HG02884 (cell line): ENCODE measurements around the gene LGALS4.
"Not testable (repeated sequence)": the region's sequence is repeated elsewhere in the genome, so short reads cannot be mapped to it uniquely, and the experiment has no call there.

Experiments used
- ATAC-seq: cut with Tn5 transposase; IDR thresholded peaks from one replicate; pipeline ENCODE4 v1.9.1; 2021; ENCODE audit warnings: mild to moderate bottlenecking, moderate library complexity; ENCODE audit not compliant: unreplicated experiment

The LGALS4 gene

DNA sequence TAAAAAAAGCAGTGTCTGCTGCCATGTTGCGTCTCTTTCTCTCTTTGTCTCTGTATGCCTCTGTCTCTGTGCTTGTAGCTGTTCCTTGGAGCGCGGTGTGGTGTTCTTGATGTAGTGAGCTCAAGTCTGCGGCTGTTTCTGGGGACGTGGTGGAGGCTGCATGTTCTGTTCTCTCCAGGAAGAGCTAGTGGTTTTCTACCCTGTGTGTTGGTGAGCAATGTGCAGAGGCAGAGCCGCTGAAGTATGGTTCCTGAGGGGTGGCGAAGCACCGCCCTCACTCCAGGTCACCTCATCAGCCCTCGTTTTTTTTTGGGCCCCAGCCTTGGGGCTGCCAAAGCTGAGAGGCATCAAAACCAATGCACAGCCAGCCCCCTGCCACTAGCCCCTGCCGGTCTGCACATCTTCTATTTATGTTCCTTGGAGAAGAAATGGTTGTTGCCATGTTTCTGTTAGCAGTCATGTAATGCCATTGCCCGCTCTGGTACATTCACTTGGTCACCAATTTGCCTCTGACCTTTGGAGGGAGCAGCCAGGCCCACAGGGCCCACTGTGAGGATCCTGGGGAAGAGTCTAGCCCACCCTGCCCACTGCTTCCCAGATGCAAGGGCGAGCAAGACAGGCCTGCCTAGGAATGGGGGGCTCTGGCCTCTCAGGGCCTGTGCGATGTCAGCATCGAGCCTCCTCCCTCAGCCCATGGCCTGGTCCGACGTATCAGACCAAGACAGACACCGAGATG is 29.9 kb upstream of the LGALS4 start:
- ATAC-seq, result no peak

DNA sequence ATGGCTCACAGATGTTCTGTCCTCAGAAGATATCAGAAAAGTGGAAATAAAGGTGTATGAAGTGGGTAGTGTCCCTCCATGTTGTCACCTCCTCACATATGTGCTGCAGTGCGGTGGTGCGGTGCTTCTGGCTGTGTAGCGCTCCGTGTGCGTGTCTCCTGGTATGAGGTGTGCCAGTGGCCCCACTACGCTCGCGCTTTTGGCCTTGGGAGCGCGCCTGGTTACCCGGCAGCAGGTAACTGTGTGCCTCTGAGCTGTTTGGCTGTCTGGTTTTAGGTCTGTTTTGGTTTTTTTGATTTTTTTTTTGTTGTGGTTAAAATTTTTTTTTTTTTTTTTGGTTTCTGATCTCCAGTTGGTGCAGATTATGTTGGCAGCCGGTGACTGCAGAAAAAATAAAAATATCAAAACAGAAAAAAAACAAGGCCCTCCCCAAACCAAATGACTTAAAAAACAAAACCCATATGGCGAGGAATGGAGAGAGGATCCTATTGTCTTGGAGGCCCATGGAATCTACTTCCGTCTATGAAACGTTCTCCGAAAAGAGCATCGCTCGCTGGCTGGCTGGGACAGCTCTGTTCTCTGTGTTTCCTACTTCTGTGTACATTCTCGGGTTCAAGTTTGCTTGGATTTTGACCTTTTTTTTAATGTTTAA is 29.2 kb upstream of the LGALS4 start:
- no peak for ATAC-seq

DNA sequence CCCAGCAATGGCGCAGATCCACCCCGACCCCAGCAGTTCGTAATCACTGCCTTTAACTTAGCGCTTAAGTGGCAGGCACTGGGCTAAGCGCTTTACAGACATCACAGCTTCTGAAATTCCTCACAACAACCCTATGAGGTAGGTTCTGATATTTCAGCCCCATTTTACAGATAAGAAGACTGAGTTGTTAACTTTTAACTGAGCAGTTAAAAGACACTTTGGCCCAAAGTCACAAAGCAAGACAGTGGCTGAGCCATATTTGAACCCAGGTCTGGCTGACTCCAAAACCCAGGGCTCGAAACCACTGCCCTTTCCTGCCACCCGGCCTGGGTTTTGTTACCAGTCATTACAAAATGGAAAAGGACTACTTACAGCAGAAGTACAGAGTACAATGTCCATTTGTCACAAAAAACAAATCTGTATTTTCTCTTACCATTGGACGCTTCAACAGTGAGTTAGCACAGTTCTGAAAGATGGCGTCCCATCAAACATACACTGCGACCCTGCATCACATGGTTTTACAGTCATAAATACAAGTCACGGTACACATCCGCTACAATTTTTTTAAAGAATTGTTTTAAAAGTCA is 28.5 kb upstream of the LGALS4 start:
- no peak for ATAC-seq

DNA sequence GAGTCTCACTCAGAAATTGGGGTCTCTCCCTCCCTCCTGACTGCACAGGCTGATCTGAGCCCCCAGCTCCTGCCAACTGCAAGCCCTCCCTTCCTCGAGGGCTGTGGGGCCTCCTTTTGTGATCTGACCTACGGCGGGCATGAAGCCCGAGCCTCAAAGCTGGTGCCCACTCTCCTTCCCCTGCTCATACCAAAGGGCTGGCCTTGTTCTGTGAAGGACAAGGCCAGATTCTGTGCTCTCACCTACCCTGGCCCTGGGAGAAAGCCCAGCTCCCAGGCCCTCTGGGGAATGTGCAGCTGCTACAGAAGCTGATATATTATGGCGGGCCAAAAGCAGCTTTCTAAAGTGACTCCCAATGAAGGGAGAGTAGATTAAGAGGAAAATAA is 27.8 kb upstream of the LGALS4 start:
- no peak for ATAC-seq

DNA sequence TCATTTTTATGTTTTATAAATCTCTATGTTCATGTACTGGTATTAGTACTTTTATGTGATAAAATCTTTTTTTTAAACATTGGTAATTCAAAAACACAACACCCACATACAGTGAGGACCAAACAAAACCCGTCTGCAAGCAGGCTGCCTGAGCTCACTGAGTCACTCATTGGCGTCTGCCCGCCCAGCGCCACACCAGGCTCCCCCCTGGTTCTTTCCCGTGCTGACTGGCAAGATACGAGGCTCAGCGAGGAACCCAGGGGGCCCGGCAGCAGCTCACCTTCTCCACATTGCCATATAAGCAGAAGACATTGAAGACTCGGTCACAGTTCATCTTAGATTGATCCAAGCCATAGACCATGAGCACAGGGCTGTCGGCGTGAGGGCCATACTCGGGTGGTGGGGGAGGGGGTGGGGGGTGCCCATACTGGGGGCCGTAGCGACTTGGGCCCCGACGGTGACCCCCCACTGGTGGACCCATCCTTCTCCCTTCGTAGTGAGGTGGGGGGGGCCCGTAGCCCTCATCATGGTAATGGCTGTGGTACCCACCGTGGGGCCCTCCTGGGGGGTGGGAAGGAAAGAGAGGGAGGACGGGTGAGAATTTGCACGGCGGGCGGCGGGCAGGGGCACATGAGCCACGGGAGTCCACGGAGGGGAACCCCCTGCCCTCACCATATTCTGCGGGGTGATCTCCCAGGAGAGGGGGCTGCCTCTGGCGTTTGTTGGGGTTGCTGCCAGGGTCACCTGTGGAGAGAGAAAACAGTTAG is 27.3 kb upstream of the LGALS4 start:
- ATAC-seq, result no peak

DNA sequence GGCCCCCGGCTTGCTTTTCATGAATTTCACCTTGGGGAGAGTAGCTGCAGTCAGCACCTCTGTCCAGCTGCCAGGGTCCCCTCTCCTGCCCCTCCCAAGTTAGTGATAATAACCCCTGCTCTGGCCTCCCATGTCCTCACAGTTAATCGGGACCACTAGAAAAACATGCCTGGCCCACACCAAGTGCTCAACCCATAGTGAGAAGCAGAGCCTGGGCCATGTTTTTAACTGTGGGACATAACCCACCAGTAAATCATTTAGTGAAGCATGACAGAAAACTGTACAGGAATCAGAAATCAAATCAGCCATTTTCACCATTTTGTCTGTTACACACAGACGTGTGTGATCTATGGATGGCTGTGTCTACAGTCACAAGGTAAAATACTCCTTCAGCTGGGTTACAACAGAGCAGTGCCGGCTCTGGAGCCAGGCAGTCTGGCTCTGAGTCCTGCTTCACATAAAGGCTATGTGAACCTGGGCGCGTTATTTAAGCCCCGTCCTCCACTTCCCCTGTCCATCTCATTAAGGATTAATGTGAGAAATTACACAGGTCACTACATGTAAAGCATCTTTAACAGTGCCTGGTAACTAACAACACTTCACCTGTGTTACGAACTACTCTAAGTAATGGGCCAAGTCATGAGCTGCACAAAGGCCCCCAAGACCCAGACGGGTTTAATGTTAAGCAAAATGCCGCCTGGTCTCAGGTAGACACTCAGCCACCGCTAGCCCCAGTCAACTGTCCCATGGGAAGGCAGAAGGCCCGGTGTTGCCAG is 26.4 kb upstream of the LGALS4 start:
- ATAC-seq, result no peak

DNA sequence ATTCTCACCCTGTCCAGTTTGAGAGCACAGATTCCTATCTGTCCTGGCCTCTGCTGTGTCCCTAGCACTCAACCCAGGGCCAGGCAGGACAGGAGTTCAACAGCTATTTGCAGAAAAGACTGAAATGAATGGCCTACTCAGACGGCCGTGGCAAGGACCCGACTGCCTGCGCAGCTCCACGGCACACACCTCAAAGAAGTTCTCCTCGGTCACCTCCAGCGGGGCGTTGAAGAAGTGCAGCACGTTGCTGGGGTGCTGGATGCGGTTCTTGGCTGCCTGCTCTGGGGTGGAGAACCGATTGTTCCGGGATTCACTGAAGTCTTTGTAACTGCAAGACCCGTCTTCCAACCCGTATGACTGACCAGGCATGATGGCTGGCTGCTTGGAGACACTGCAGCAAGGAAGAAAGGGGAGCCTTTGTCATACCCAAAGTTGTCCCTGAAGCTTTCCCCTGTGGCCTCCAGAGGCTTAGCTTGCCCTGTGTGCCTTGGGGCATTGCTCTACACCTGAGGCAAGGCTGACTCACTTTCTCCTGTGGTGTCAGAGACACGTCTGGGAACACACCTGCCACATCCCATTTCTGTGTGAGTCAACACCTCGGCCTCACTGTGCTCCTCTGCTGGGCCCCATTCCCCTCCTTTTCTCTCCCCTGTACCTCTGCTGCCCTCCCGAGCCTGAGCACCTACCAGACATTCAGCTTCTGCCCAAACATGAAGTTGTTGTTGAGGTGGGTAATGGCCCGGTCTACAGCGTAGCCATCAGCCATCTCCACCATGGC is 25.7 kb upstream of the LGALS4 start:
- no peak for ATAC-seq

DNA sequence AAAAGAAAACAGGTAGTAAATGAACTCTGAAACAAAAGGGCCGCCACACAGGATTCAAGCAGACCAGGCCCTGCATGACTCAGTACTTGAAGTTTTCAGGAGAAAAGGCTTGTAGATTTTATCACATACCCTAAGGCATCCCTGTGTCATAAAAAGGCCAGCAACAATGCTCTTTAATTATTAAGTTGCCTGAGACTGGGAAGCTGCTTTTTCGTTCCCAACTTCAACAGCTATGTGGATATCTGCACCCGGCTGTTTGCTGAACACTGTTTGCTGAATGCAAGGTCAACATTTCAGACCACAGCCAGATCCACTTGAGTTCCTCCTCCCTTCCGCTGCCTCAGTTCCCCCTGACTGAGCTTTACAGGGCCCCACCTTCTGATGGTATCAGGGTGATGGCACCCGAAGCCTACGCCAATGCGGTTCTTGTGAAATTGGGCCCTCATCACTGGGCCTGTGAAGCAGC is 24.9 kb upstream of the LGALS4 start:
- no peak for ATAC-seq

DNA sequence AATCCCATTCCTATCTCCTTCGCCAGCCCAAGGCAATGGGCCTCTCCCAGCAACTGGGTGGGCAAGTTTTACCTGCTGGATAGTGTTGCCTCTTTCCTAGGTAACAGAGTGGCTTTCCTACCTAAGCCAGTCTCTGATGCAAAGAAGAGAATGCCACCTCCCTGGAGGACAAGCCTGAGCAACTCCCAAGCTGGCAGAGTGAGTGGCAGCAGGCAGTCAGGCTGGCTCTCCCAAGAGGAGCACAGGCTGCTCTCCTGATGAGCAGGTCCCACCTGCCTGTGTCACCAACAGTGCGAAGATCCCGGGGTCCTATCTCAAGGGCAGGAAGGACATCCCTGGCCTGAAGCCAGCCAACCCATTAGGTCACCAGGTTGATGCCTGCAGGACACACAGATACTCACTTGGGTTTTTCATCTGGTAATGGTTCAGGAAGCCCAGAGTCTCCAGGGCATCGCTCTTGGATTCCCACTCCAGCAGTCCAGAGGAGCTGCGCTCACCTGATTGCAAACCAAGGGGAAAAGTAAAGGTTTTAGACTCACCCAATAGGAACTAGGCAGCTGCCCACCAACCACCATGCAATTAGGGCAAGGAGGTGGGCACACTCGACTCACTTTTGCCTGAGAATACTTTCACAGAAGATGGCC is 24.4 kb upstream of the LGALS4 start:
- no peak for ATAC-seq

DNA sequence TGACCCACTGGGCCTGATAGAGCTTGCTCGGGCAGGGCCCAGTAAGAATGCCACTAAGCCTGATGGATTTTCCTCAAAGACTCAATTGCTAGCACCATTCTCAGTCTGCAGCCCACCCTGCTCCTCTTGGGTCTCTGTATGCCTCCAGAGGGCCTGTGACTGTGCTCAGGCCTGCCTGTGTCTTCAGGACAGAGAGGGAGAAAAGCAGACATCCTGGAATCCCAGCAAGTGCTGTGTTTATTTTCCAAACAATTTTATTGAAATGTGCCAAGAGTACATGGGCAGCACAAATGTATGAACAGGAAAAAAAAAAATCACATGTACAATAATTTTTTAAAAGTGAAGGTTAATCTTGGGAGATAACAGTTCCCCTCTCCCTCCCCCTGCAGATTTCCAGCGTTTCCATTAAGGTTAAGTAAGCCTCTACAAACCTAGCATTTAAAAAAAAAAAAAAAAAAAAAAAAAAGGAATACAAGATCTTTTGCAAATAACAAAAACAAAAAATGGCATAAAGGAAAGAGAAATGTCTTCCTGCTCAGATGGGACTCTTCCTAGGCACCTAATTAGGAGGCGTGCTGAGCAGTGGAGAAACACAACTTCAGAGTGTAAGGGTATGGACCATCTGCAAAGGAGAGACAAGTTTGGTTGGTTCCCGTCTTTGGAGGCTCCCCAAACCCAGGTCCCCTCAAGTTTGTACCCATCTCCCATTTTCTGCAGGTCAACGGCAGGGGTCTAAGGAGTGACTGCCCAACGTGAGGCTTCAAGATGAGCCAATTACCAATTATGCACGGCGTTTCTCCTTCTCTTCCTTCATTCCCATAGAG is 23.6 kb upstream of the LGALS4 start:
- no peak for ATAC-seq

DNA sequence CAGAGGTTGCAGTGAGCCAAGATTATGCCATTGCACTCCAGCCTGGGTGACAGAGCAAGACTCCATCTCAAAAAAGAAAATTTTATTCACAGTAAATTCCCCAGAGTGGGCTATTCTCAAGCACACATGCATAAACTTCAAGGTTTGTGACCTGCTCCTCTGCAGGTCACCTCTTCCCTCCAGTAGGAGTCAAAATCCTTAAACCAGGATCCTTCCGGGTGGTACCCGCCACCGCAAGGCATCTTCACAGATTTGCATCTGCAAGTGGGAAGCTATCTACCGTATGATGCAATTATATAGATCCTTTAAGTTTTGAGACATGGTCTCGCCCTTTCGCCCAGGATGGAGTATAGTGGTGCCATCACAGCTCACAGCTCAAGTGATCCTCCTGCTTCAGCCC is 21.8 kb upstream of the LGALS4 start:
- ATAC-seq, result no peak

DNA sequence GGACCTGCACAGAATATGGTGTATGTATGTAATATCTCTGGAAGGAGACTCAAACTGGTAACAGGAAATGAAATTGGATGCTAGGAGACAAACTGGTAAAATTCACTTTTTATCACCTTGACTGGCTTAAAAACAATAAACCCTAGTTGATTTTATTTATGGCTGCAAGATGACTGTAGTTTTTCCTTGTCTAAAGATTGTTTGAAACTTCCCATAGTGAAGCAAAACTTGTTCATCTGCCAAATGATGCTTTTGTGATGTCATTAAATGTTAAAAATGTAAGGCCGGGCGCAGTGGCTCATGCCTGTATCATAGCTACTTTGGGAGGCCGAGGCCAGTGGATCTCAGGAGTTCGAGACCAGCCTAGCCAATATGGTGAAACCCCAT is 21.4 kb upstream of the LGALS4 start:
- no peak for ATAC-seq

DNA sequence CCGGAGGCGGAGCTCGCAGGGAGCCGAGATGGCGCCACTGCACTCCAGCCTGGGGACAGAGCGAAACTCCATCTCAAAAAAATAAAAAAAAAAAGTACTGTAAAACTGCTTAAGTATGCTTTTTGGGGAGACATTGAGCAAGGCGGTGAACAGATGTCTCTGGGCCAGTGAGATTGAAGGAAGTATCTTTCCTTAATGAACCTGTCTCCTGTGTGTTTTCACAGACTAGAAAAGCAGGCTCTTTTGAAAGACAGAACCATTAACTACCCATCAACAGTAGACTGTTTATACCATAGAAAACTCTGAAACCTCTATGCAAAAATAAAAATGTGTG is 20.3 kb upstream of the LGALS4 start:
- ATAC-seq, result no peak

DNA sequence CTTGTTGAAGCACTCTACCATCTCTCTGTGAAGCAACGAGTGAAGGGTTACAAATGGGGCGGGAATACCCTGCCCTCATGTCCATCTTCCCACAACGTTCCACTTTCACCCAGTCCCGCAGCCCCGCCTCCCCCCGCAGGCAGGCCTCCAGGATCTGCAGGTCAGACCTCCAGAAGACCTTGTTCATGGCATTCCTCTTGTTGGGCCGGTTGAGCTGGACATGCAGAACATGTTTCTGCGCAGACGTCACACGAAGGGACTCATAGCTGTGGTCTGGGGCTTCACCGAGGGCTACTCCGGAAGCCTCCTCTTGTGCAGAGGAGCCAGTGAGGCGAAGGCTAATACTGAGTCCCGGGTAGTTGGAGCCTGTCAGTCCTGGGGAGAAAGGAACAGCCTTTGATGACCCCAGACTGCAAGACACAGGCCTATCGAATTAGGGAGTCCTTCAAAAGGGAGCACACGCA is 18.4 kb upstream of the LGALS4 start:
- ATAC-seq, result peak; percentile 23

DNA sequence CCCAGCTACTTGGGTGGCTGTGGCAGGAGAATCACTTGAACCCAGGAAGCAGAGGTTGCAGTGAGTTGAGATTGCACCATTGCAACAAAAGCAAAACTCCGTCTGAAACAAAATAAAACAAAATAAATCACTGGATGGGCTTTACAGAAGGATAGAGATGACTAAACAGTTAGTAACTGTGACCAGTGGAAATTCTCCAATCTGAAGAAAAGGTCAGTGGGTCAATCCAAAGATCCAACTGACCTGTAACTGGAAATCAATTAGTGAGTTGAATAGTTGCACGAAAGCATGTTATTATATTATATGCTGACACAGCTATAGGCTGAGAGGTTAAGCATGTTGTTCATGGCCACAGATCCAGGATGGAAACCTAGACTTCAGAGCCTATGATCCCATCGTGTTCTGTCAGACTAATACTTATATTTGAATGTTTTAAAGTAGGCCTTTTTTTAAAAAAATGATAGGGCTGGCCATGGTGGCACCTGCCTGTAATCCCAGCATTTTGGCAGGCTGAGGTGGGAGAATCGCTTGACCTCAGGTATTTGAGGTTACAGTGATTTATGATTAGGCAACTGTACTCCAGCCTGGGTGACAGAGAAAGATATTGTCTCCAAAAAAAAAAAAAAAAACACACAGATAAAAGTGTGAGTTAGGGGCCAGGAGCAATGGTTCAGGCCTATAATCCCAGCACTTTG is 17.4 kb upstream of the LGALS4 start:
- no peak for ATAC-seq

DNA sequence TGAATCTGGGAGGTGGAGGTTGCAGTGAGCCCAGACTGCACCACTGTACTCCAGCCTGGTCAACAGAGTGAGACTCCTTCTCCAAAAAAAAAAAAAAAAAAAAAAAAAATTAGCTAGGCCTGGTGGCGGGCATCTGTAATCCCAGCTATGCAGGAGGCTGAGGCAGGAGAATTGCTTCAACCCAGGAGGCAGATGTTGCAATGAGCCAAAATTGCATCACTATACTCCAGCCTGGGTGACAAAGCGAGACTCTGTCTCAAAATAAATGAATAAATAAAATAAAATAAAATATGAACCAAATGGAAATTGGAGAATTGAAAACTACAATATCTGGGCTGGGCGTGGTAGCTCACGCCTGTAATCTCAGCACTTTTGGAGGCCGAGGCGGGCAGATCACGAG is 16.5 kb upstream of the LGALS4 start:
- not testable (repeated sequence) for ATAC-seq

DNA sequence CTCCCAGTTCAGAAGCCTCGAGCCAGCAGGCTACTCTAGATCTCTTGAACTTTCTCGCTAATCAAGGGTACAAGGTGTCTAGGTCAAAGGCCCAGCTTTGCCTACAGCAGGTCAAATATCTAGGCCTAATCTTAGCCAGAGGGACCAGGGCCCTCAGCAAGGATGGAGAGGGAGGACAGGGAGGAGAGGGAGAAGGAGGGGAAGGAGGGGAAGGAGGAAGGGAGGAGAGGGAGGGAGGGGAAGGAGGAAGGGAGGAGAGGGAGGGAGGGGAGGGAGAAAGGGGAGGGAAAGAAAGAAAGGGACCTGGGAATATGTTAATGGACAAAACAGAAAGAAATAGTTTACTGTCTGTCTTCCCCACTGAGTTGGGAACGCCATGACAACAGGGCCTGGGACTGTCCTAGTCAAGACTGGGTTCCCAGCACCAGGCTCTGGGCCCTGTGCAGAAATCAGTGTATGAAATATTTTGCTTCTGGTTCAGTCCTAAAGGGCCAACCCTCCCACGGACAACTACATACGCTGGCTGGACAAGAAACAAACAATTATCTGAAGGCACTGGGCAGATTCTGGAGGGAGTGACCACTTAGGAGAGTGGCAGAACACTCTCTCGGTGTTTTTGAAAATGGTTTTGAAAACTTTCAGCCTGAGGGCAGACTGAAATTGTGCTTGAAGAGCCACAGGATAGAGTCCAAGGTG is 14.3 kb upstream of the LGALS4 start:
- no peak for ATAC-seq

DNA sequence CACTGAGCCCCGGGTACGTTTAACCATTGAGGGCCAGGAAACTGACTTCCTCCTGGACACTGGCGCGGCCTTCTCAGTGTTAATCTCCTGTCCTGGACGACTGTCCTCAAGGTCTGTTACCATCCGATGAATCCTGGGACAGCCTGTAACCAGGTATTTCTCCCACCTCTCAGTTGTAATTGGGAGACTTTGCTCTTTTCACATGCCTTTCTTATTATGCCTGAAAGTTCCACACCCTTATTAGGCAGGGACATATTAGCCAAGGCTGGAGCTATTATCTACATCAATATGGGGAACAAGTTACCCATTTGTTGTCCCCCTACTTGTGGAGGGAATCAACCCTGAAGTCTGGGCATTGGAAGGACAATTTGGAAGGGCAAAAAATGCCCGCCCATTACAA is 13.2 kb upstream of the LGALS4 start:
- ATAC-seq, result not testable (repeated sequence)
